Eye (tissue), 1 donor: ENCODE data around the gene KRTAP17-1.
"Not testable (repeated sequence)": the region's sequence is repeated elsewhere in the genome, so short reads cannot be mapped to it uniquely, and the experiment has no call there.

Experiments
- DNase-seq: peaks from one replicate; pipeline ENCODE4 v3.0.0-alpha.2; 2015

Gene KRTAP17-1

GRCh38 chr17:41301916-41302901 lies 13.3 kb downstream of the KRTAP17-1 start, which contains the start of gene KRTAP29-1:
Gene KRTAP29-1, minus strand, starts transcription at chr17:41302851. Its CDS starts 0 bp downstream, at chr17:41302851.
- no peak for DNase-seq

- no peak for DNase-seq
Observed at GRCh38 chr17:41301204-41301790, 14.2 kb downstream of the KRTAP17-1 start.

GRCh38 chr17:41298458-41299135 lies 16.9 kb downstream of the KRTAP17-1 start:
- DNase-seq = no peak

DNA sequence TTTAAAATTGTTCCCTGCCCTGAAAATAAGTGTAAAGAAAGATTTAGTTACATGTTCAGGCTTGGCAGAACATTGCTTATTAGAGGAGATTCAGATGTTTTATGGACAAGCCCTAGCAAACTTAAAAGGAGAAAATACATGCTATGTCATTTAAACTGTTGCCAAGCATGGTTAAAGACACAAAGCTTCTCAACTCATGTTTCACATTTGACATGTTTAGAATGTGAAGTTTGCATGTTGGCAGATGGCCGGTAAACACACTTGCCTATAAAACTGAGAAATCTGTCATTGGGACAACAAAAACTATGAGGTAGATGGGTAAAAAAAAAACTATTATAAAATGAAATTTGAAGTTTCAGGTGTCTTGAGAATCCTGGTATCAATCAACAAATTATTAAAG lies 18.7 kb downstream of the KRTAP17-1 start:
- no peak for DNase-seq

- no peak for DNase-seq
Observed at GRCh38 chr17:41294016-41294415, 21.5 kb downstream of the KRTAP17-1 start.

- DNase-seq = no peak
Observed at GRCh38 chr17:41287050-41287449, 28.5 kb downstream of the KRTAP17-1 start.

DNA sequence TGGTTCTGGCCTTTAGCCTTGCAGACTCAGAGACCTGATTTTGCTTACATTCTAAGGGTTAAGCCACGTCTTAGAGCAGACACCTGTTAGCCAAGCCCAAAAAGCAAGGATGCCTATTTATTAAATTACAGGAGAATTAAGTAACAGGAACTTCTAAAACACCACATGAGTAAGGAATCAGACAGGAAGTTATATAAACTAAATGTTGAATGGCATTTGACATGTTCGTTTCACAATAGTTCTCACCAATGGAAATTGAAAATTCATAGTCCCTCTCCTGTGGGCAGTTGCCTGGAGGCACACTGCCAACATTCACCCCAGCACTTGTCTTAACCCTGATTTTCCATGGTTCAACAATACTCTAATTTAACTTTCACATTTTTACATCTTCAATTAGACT lies 31.0 kb downstream of the KRTAP17-1 start:
- no peak for DNase-seq

- DNase-seq = no peak
Observed at GRCh38 chr17:41284043-41284442, 31.5 kb downstream of the KRTAP17-1 start.

- DNase-seq = no peak
Observed at GRCh38 chr17:41278176-41278955, 37.1 kb downstream of the KRTAP17-1 start.

DNA sequence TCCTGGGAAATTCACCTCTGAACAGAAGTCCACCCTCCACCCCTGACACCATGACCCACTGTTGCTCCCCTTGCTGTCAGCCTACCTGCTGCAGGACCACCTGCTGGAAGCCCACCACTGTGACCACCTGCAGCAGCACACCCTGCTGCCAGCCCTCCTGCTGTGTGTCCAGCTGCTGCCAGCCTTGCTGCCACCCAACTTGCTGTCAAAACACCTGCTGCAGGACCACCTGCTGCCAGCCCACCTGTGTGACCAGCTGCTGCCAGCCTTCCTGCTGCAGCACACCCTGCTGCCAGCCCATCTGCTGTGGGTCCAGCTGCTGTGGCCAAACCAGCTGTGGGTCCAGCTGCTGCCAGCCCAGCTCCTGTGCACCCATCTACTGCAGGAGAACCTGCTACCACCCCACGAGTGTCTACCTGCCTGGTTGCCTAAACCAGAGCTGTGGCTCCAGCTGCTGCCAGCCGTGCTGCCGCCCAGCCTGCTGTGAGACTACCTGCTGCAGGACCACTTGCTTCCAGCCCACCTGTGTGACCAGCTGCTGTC lies 39.8 kb downstream of the KRTAP17-1 start, which contains the start of gene KRTAP9-7:
Gene KRTAP9-7 (plus strand): TSS at position 51 of the 543 bp plus-strand sequence. CDS start 0 bp downstream, at position 51.
- DNase-seq = not testable (repeated sequence)

- no peak for DNase-seq
Observed at GRCh38 chr17:41271858-41272257, 43.7 kb downstream of the KRTAP17-1 start.

DNA sequence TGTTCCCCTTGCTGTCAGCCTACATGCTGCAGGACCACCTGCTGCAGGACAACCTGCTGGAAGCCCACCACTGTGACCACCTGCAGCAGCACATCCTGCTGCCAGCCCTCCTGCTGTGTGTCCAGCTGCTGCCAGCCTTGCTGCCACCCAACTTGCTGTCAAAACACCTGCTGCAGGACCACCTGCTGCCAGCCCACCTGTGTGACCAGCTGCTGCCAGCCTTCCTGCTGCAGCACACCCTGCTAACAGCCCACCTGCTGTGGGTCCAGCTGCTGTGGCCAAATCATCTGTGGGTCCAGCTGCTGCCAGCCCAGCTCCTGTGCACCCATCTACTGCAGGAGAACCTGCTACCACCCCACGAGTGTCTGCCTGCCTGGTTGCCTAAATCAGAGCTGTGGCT lies 44.2 kb downstream of the KRTAP17-1 start:
- not testable (repeated sequence) for DNase-seq

- DNase-seq = no peak
Observed at GRCh38 chr17:41267711-41268110, 47.8 kb downstream of the KRTAP17-1 start.

- no peak for DNase-seq
Observed at GRCh38 chr17:41265078-41265477, 50.4 kb downstream of the KRTAP17-1 start, which contains the start of gene KRTAP9-6. Gene KRTAP9-6, plus strand, starts transcription at chr17:41265378. Its CDS starts 0 bp downstream, at chr17:41265378.
